GM21786 (cell line): ENCODE results near the gene RUNDC1.
"Not testable (repeated sequence)": the region's sequence is repeated elsewhere in the genome, so short reads cannot be mapped to it uniquely, and the experiment has no call there.

Experiments used
- ATAC-seq: cut with Tn5 transposase; IDR thresholded peaks from one replicate; pipeline ENCODE4 v1.9.1; 2021; ENCODE audit not compliant: unreplicated experiment

The RUNDC1 gene

DNA sequence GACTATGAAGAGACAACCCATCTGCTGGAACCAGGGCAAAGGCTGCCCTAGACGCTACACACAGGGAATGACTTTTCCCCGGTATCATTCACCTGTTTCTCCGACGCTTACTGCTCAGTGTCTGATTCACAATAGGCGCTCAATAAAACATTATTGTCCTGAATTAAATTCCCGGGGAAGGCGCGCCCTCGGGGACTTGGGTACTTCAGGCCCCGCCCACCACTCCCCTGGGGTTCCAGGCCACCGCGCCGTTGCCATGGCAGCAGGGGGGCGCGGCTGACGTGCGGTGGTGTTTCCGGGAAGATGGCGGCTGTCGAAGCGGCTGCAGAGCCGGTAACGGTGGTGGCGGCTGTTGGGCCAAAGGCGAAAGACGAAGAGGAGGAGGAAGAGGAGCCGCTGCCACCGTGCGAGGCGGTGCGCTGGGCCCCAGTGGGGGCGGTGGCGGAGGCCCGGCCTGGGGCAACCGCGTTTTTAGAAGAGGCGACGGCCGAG, at the start of gene RUNDC1:
Gene RUNDC1 (plus strand): TSS at position 292 of the 492 bp plus-strand sequence. CDS start 12 bp downstream, at position 304.
- ATAC-seq: no peak

GRCh38 chr17:42937712-42938596, 42.4 kb upstream of the RUNDC1 start:
- ATAC-seq: no peak

DNA sequence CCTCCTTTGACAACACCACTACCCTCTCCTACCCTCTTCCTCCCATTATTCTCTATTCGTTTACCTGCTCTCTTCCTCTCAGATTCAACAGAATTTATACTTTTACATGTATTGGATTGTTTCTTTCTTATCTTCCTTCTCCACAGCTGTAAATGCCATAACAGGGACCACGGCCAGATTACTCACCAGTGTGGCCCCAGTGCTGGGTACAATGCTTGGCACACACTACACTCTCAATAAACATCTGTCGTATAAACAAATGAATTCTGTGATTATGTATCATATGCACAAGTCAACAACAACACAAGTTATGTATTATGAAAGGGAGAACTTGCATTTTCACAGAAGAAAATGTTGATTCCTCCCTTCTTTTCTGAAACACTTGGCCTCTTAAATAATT, 36.2 kb upstream of the RUNDC1 start:
- no peak for ATAC-seq

DNA sequence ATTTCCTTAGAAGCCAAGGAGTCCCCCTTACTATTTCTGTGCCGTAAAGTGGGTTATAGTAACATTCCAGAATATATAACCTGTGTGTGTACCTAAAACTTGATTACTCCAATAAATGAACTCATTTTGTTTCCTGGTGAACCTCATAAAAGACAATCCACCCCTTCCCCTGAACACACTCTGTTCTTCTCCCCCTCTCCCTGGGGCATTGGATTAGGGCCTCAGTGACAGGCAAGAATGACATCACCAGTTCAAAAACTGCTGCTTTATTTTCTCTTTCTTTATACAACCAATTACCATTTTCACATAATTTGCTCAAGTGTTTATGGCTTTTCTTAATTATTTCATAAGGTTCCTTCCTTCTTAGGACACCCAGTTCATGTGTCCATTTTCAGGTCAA, 33.6 kb upstream of the RUNDC1 start:
- ATAC-seq: no peak

DNA sequence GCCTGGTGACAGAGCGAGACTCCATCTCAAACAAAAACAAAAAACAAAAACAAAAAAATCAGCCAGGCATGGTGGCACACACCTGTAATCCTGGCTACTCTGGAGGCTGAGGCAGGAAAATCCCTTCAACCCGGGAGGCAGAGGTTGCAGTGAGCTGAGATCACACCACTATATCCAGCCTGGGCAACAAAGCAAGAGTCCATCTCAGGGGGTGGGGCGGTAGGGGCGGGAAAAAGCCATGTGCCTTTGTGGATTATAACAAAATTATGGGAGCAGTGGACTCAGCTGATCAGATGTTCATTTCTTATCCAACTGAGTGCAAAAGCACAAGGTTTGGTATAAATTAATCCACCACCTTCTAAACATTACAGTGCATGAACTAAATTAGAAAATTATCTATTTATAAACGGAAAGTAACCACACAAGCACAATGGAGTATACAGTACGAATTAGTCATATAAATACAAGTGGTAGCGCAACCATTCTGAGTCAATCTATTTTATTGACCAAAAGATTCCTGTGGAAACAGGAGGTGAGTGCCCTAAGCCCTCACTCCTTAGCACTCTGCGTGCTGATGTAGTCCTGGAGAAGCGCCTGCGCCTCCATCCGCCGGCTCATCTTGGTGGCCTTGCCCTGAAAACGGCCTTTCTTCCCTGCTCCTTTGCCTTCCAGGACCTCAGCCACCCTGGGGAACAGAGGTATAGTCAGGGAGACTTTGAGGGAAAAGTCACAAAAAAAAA, 30.2 kb upstream of the RUNDC1 start:
- no peak for ATAC-seq

- no peak for ATAC-seq
Observed at GRCh38 chr17:42953669-42954068, 26.7 kb upstream of the RUNDC1 start.

DNA sequence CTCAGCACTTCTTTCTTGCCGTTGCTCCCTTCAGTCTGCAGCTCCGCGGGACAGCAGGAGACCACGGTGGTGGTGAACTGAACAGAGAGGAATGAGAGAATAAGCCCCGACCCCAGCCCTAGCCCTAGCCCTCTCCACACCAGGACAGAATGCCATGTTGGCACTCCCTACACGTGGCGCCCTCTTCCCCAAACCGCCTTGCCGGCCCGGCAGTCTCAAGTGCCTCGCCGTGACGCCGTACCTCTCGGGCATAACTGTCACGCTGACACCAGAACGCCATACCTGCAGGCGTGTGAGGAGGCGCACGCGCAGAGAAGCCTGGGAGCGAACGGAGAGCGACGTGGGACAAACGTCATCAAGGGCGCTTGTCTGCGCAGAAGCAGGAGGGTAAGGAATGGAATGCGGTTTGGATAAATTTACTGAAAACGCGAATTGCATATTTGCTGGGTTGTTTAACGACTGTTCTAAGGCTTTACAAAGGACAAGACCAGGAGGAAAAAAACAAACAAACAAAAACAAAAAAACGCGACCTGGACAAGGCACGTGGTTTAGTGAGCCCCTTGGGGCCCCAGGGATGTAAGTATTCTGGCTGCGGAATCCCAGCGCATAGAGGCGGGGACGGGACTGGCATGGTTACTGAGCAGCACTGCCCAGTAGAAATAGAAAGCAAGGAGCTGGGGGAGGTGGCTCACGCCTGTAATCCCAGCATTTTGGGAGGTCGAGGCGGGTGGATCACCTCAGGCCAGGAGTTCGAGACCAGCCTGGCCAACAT, 16.0 kb upstream of the RUNDC1 start, which contains the start of gene AARSD1:
Gene AARSD1 (minus strand): TSS at position 294 of the 772 bp plus-strand sequence. CDS start 14 bp downstream, at position 280.
- peak; percentile 80 for ATAC-seq

DNA sequence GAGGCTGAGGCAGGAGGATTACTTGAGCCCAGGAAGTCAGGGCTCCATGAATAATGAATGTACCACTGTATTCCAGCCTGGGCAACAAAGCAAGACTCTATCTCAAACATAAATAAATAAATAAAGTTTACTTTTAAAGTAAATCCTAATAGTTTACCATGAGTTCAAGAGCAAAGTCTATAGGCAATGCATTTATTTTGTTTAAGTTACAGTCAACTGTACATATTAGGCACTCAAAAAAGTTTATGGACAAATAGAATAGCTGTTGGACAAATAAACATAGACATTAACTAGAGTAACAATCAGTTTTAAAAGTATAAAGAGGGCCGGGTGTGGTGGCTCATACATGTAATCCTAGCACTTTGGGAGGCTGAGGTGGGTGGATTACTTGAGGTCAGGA, 12.4 kb upstream of the RUNDC1 start:
- ATAC-seq: no peak

GRCh38 chr17:42969001-42969581, 11.3 kb upstream of the RUNDC1 start:
- ATAC-seq: no peak

DNA sequence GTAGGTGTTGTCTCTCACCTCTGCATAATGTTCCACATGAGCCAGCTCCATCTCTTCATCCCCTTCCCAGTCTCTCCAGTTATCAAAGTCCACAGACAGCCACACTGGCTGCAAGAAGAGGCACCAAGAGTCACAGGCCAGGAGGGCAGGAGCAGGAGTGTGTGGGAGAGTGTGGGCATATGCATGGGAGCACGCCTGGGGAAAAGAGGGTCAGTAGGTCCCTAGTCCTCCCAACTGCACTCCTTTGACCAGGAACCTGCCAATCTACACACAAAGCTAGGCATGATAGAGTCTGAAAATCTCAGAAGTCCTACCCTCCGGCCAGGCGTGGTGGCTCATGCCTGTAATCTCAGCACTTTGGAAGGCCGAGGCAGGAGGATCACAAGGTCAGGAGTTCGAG, 8.8 kb upstream of the RUNDC1 start:
- no peak for ATAC-seq

GRCh38 chr17:42973323-42973722, 7.0 kb upstream of the RUNDC1 start:
- not testable (repeated sequence) for ATAC-seq

- no peak for ATAC-seq
Observed at GRCh38 chr17:42975265-42975664, 5.1 kb upstream of the RUNDC1 start.

DNA sequence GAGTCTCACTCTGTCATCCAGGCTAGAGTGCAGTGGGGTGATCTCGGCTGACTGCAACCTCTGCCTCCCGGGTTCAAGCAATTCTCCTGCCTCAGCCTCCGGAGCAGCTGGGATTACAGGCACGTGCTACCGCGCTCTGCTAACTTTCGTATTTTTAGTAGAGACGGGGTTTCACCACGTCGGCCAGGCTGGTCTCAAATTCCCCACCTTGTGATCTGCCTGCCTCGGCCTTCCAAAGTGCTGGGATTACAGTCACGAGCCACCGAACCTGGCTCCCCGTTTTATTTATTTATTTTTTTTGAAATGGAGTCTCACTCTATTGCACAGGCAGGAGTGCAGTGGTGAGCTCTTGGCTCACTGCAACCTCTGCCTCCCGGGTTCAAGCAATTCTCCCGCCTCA, 4.7 kb upstream of the RUNDC1 start:
- not testable (repeated sequence) for ATAC-seq

DNA sequence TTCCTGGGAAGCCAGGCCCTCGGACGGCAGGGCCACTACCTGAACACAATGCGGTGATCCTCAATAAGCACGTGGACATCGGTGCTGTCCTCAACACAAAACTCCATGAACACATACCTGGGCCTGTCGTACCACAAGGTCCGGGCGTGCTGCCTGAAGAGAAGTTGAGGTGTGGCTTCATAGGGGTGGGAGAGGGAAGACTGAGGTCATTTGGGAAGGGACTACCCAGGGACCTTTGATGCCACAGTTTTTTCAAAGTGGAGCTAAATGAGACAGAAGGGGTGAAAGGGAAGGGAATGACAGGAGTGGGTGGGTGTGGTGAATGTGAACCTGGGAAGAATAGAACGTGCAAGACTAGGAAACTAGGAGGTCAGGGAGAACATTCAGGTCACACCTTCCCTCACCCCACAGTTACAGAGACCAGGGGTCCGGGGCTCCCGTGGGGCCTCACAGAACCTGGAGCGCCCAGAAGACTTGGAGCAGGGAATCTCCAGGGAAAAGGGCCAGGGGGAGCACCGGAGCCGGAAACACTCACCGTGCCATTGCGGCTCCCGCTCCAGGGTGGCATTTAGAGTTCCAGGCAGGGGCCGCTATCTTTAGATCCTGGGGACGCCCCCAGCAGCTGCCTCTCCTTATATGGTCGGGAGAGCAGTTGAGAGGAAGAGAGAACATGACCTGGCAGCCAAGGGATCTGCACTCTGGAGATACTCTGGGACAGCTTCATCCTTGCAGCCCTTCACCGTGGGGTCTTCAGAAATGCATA, 673 bp upstream of the RUNDC1 start, which contains the start of gene PTGES3L:
Gene PTGES3L (minus strand): TSS at position 570 of the 763 bp plus-strand sequence. CDS start 27 bp downstream, at position 543.
- ATAC-seq: no peak

DNA sequence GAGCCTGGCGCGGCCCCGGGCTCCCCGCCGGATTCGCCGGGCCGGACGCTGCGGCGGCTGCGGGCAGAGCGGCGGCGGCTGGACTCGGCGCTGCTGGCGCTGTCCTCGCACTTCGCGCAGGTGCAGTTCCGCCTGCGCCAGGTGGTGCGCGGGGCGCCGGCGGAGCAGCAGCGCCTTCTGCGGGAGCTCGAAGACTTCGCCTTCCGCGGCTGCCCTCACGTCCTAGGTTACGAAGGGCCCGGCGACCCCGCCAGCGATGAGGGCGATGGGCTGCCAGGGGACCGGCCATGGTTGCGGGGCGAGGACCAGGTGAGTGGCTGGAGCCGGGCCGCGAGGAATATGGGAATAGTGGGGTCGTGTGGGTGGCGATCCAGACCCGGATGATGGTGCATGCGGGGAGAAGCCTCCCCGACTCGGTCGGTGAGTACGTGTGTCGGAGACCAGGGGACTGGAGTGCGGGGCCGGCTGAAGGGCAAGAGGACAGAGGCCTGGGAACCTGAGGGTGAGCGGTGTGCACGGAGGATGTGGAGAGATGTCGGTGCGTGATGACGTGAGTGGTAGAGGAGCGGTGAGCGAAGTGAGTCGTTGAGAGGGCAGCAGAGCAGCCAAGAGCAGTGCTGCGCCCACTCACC, 517 bp downstream of the RUNDC1 start:
- ATAC-seq: no peak

- ATAC-seq: no peak
Observed at GRCh38 chr17:42982266-42982665, 1.9 kb downstream of the RUNDC1 start.

DNA sequence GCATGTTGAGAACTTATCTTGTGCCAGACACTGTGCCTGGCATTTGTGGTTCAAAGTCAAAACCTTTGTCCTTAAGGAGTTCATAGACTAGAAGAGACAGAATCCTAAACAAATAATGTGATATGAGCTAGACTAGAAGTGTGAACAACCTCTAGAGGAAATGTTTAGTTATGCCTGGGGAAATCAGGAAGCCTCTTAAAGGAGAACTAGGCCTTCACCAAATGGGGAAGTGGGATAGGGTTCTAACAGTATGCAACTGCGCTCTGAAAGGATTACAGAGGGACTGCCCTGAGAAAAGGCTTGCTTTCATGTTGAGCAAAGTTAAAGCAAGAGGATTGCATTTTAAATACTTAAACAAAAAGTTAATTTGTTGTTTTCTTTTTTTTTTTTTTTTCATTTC, 4.9 kb downstream of the RUNDC1 start:
- no peak for ATAC-seq

DNA sequence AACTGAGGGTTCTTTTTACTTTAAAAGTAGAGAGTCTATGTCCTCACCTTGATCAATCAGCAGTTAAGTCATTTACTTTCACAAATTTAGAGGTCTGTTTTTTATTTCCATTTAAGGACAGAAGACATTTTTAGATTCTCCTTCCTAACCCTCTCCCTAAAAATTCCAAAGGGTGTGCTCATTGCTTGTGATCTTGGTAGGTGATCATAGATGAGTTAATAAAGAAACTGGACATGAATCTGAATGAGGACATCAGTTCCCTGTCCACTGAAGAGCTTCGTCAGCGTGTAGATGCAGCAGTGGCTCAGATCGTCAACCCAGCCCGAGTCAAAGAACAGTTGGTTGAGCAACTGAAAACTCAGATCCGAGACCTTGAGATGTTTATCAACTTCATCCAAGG, 8.8 kb downstream of the RUNDC1 start:
- no peak for ATAC-seq
